DMS79 treated with DMSO at 0.1 percent for 48 hours (cell line): ENCODE measurements around the gene SLC13A5.

Source experiments
- DNase-seq: peaks from one replicate; lab custom pipeline; 2025; lab: John Stamatoyannopoulos, UW

The SLC13A5 gene

DNA sequence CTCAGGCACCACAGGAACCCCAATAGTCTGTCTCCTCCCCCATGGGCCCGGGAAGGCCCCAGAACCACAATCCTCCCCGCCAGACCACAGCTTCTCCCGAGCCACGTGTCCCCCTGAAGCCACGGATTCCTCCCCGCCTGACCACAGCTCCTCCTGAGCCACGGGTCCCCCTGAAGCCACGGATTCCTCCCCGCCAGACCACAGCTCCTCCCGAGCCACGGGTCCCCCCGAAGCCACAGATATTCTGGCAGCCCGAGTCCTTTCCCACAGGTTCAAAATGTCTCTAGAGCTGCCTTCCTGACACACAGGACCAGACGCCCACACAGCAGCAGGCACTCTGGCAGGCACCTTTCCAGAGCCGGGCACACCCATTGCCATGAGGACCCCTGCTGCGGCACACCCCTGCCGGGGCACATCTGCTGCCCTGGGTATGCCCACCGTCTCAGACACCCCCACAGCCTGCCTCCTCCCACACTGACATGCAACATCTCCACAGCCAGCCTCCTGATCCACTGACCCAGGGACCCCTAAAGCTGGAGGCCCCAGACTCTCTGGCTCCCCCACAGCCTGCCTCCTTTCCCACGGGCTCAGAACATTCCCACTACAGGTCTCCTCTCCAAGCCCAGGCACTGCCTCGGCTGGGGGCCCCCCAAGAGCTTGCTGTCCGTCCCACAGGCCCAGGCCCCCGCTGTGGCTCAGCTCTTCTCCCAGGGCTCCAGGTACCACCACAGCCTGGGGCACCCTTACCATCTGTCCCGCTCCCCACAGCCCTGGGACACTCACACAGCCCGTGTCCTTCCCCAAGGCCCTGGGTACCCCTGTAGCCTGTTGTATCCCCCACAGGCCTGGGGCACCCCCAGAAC lies 74.9 kb downstream of the SLC13A5 start:
- DNase-seq, result no peak

DNA sequence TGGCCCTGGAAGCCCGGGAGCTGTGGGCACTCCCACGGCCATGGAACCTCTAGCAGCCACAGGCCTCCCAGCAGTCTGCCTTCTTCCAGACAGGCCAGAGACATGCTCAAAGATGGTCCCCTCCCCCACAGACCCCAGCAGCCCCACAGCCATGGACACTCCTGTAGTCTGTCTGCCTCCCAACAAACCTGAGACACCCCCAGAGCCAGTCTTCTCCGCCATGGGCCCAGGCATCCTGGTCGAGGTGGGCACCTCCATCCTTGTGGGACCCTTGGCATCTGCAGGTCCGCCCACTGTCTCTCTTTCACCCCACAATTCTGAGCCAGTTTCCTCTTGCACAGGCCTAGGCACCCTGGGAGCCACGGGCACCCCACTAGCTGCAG lies 75.7 kb downstream of the SLC13A5 start:
- DNase-seq, result no peak

DNA sequence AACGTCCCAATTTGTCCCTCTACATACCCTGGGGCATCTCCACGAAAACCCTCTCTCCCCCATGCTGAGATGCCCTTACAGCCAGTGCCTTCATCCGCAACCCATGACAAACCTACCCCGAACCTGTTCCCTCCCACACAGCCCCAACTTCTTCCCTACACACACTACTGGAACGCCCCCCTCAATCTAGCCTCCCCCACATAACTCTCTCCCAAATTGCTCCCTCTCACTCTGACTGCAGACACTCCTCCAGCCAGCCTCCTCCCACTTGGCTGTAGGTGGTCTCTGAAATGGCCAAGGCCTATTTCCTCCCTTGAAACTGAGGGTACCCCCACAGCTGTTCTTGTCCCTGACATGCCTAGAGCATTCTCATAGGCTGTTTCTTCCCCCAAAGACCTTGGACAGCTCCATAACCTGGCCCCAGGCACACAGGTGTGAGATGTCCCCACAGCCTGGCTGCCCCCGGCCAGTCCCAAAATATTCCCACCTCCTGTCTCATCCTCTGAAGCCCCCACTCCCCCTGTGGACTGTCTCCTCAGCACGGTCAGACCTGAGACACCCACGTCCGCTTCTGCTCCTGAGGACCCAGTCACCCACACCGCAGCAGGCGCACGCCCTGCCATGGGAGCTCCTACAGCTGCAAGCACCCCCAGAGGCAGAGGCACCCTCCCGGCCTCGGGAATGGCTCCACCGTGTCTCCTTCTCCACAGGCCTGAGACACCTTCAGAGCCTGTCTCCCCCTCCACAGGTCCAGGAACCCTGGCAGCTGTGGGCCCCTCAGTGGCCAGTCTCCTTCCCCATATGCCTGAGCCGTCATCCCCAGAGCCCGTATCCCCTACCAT lies 76.3 kb downstream of the SLC13A5 start:
- no peak for DNase-seq

DNA sequence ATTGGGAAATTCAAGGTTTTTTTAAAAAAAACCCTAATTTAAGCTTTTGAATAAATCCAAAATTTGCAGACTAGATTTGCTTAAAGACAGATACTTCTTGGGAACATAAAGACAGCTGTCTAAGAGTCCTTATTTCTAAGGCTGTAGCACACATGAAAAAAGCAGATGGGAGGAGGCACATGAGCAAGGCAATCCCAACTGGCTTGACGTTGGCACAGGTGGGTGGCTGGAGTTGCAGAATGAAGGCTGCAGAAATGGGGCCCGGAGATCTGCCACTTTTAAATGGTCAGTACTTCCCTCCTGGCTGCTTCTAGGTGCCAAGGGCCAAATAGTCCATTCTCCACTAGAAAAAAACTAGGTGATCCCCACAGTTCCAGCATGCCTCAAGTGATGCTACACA lies 77.1 kb downstream of the SLC13A5 start:
- no peak for DNase-seq
